ACC112 (cell line): ENCODE results near the gene SUSD5.
"Not testable (repeated sequence)": the region's sequence is repeated elsewhere in the genome, so short reads cannot be mapped to it uniquely, and the experiment has no call there.

Experiments
- H2AFZ ChIP-seq: fragments of 200-600 bp; sonication (generic); one replicate; pipeline ENCODE4 v1.6.0; 2017; ENCODE audit warnings: antibody characterized with exemption, low read length; ENCODE audit not compliant: unreplicated experiment
- H3K27ac ChIP-seq: fragments of 200-600 bp; sonication (generic); 2 replicates; pipeline ENCODE4 v1.5.1; 2014; ENCODE audit warnings: low read depth, mild to moderate bottlenecking, antibody characterized with exemption, low read length, moderate library complexity
- H3K27me3 ChIP-seq: fragments of 200-600 bp; sonication (generic); 2 replicates; pipeline ENCODE4 v1.6.1; 2014; ENCODE audit warnings: mild to moderate bottlenecking, antibody characterized with exemption, low read length, moderate library complexity, mixed read lengths; ENCODE audit not compliant: insufficient read depth
- H3K36me3 ChIP-seq: fragments of 200-600 bp; sonication (generic); 2 replicates; pipeline ENCODE4 v1.6.1; 2016; ENCODE audit warnings: mild to moderate bottlenecking, antibody characterized with exemption, low read length, moderate library complexity, mixed read lengths; ENCODE audit not compliant: insufficient read depth
- H3K4me1 ChIP-seq: fragments of 200-600 bp; sonication (generic); one replicate; pipeline ENCODE4 v1.6.1; 2016; ENCODE audit warnings: low read length, mixed read lengths; ENCODE audit not compliant: insufficient read depth, unreplicated experiment, control insufficient read depth
- H3K4me3 ChIP-seq: fragments of 200-600 bp; sonication (generic); 2 replicates; pipeline ENCODE4 v1.5.1; 2014; ENCODE audit warnings: mild to moderate bottlenecking, low read depth, low read length
- H3K79me2 ChIP-seq: fragments of 200-600 bp; sonication (generic); one replicate; pipeline ENCODE4 v1.6.0; 2016; ENCODE audit warnings: low read length; ENCODE audit not compliant: control insufficient read depth, unreplicated experiment, insufficient read depth

Gene SUSD5

GRCh38 chr3:33153782-33154181 is 64.8 kb downstream of the SUSD5 start:
- Histone ChIP-seq H3K79me2 (no peaks in the 10 kb centered on the region), H3K27me3 (no peaks in the 10 kb centered on the region), H3K4me3 (no peak overlapping the region), H3K4me1 (no peaks in the 10 kb centered on the region), H2AFZ (no peak overlapping the region), H3K36me3 (peaks cover 10% of the 10 kb centered on the region; the same call in 1 of the 2 replicates), H3K27ac (no peak overlapping the region)

GRCh38 chr3:33152363-33153360 is 65.9 kb downstream of the SUSD5 start:
- no peaks in the 10 kb centered on the region for H3K27me3 ChIP-seq
- no peak overlapping the region for H3K4me3 ChIP-seq
- no peak overlapping the region for H2AFZ ChIP-seq
- H3K27ac ChIP-seq: no peak overlapping the region
- H3K36me3 ChIP-seq: peaks cover 10% of the 10 kb centered on the region; the same call in 1 of the 2 replicates
- no peaks in the 10 kb centered on the region for H3K79me2 ChIP-seq
- no peaks in the 10 kb centered on the region for H3K4me1 ChIP-seq

GRCh38 chr3:33149342-33149741 is 69.3 kb downstream of the SUSD5 start:
- Histone ChIP-seq H3K79me2 (no peaks in the 10 kb centered on the region), H3K27me3 (no peaks in the 10 kb centered on the region), H2AFZ (no peak overlapping the region), H3K36me3 (peaks cover 10% of the 10 kb centered on the region; the same call in 1 of the 2 replicates), H3K27ac (no peak overlapping the region), H3K4me1 (peaks cover 15% of the 10 kb centered on the region), H3K4me3 (no peak overlapping the region)

GRCh38 chr3:33146791-33147445 is 71.7 kb downstream of the SUSD5 start:
- H3K27ac ChIP-seq: no peak overlapping the region
- no peaks in the 10 kb centered on the region for H3K36me3 ChIP-seq
- peaks cover 15% of the 10 kb centered on the region for H3K4me1 ChIP-seq
- H3K79me2 ChIP-seq: no peaks in the 10 kb centered on the region
- H2AFZ ChIP-seq: no peak overlapping the region
- H3K4me3 ChIP-seq: no peak overlapping the region
- H3K27me3 ChIP-seq: no peaks in the 10 kb centered on the region

GRCh38 chr3:33145901-33146580 is 72.6 kb downstream of the SUSD5 start:
- Histone ChIP-seq H3K27me3 (no peaks in the 10 kb centered on the region), H3K79me2 (no peaks in the 10 kb centered on the region), H2AFZ (no peak overlapping the region), H3K4me1 (peaks cover 15% of the 10 kb centered on the region), H3K36me3 (no peaks in the 10 kb centered on the region), H3K27ac (no peak overlapping the region), H3K4me3 (no peak overlapping the region)

- H3K27me3 ChIP-seq: no peaks in the 10 kb centered on the region
- no peak overlapping the region for H3K4me3 ChIP-seq
- no peak overlapping the region for H2AFZ ChIP-seq
- no peak overlapping the region for H3K27ac ChIP-seq
- no peaks in the 10 kb centered on the region for H3K36me3 ChIP-seq
- H3K4me1 ChIP-seq: peaks cover 15% of the 10 kb centered on the region
- no peaks in the 10 kb centered on the region for H3K79me2 ChIP-seq
Measured at GRCh38 chr3:33145221-33145900, 73.2 kb downstream of the SUSD5 start.

- Histone ChIP-seq H3K27me3 (no peaks in the 10 kb centered on the region), H3K79me2 (no peaks in the 10 kb centered on the region), H2AFZ (no peak overlapping the region), H3K36me3 (no peaks in the 10 kb centered on the region), H3K4me3 (no peak overlapping the region), H3K4me1 (peaks cover 15% of the 10 kb centered on the region), H3K27ac (no peak overlapping the region)
Measured at GRCh38 chr3:33144433-33144832, 74.2 kb downstream of the SUSD5 start.

- peaks cover 2% of the 10 kb centered on the region for H3K36me3 ChIP-seq
- peaks cover 1% of the 10 kb centered on the region for H3K4me1 ChIP-seq
- no peaks in the 10 kb centered on the region for H3K27me3 ChIP-seq
- no peak overlapping the region for H3K4me3 ChIP-seq
- H2AFZ ChIP-seq: no peak overlapping the region
- no peak overlapping the region for H3K27ac ChIP-seq
- H3K79me2 ChIP-seq: no peaks in the 10 kb centered on the region
Measured at GRCh38 chr3:33141006-33141405, 77.6 kb downstream of the SUSD5 start.

GRCh38 chr3:33139996-33140395 is 78.6 kb downstream of the SUSD5 start:
- H3K4me1 ChIP-seq: no peaks in the 10 kb centered on the region
- H3K36me3 ChIP-seq: peaks cover 5% of the 10 kb centered on the region
- no peak overlapping the region for H3K4me3 ChIP-seq
- no peaks in the 10 kb centered on the region for H3K27me3 ChIP-seq
- no peaks in the 10 kb centered on the region for H3K79me2 ChIP-seq
- H2AFZ ChIP-seq: no peak overlapping the region
- H3K27ac ChIP-seq: no peak overlapping the region

- H3K79me2 ChIP-seq, H3K4me1 ChIP-seq, H3K36me3 ChIP-seq, H3K4me3 ChIP-seq, H3K27ac ChIP-seq, H3K27me3 ChIP-seq, H2AFZ ChIP-seq: not testable (repeated sequence)
Measured at GRCh38 chr3:33139006-33139623, 79.5 kb downstream of the SUSD5 start.
